Measurements from ENCODE around the gene LIPC. TPM values are rescaled to one million over a fixed set of nuclear protein-coding genes. Genes with fewer than 3 reads are reported as not detected.

Gene LIPC
- polyA plus RNA-seq, 1 of the 3 experiments (the other 2 are of a cell fraction), result not detected

GRCh38 chr15:58483376-58483775, 51.6 kb downstream of the LIPC start:
- POLR2A ChIA-PET, result no interaction called here
- no peak overlapping the region for H3K27ac ChIP-seq (ENCODE audit: low read depth in 2 of 2, low read length in 1 of 2)
- CTCF ChIA-PET, result interaction anchor here (0.5 to 1.4 kb wide), 2 partner anchors 9 to 606 kb away, joined by 3 to 4 read pairs; no protein-coding TSS in a partner anchor
- no peak overlapping the region for H2AFZ ChIP-seq (ENCODE audit: low read depth)
- TF ChIP-seq FOXM1 (IDR thresholded peaks at IDR 0.05; ENCODE audit: low read depth), result no peak
- 45% methylated on average over 3 of the region's 3 CpGs for WGBS (ENCODE audit: low lambda C conversion rate)
- no peaks in the 10 kb centered on the region for H3K79me2 ChIP-seq (ENCODE audit: insufficient read depth)
- DNase-seq, result no peak
- no peaks in the 10 kb centered on the region for H3K9me3 ChIP-seq
- no peaks in the 10 kb centered on the region for H3K4me1 ChIP-seq (ENCODE audit: control insufficient read depth in 1 of 2, insufficient read depth in 2 of 2, low read depth in 1 of 2, low read length in 1 of 2)
- H4K20me1 ChIP-seq (ENCODE audit: insufficient read depth), result no peaks in the 10 kb centered on the region
- no peak overlapping the region for H3K9ac ChIP-seq
- H3F3A ChIP-seq (replicated peaks; ENCODE audit: insufficient read depth), result no peaks in the 10 kb centered on the region
- H3K9me2 ChIP-seq, result no peaks in the 10 kb centered on the region
- no peak overlapping the region for H3K4me3 ChIP-seq (ENCODE audit: low read depth in 2 of 2, low read length in 1 of 2)
- H3K4me2 ChIP-seq, result no peak overlapping the region
- no peaks in the 10 kb centered on the region for H3K27me3 ChIP-seq (ENCODE audit: insufficient read depth)
- no peaks in the 10 kb centered on the region for H3K36me3 ChIP-seq (replicated peaks in 1 of 2; ENCODE audit: control insufficient read depth in 1 of 2, insufficient read depth in 2 of 2, low read length in 1 of 2)

DNA sequence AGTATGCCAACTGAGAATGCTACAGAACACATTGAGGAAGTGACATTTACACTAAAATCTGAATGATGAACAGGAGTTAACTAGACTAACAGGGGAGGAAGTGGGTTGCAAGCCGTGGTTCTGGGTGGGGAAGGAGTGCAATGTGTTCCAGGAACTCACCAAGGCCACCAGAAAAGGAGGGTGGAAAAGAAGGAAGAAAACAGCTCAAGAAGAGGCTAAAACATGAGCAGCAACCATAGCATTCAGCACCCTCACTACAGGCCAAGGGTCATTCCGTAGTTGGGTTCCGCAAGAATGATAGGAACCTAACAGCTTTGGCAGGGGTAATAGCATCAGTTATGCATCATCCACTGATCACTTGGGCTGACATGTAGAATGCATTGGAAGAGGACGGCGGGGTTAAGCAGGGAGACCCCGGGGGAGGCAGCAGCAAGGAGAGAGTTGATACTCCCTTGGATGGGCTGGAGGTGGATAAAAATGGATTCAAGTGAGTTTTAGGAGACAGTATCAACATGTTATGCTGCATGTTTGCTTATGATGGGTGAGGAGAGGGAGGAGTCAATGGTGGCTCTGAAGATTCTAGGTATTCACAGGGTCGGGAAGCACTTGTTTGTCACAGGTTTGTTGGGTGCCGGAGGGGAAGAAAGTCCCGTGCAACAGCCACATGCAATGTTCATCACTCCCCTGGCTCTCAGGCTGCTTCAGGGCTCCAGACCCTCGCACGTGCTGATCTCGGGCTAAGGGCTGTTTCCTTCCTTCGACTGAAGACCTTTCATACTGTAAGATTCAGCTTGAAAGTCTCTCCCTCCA, 53.2 kb downstream of the LIPC start:
- no peak overlapping the region for H3K27ac ChIP-seq (ENCODE audit: low read depth in 2 of 2, low read length in 1 of 2)
- H2AFZ ChIP-seq (ENCODE audit: low read depth), result no peak overlapping the region
- POLR2A ChIA-PET, result no interaction called here
- no peaks in the 10 kb centered on the region for H3K9me3 ChIP-seq
- no peak for DNase-seq
- no peaks in the 10 kb centered on the region for H3K36me3 ChIP-seq (replicated peaks in 1 of 2; ENCODE audit: control insufficient read depth in 1 of 2, insufficient read depth in 2 of 2, low read length in 1 of 2)
- WGBS (ENCODE audit: low lambda C conversion rate), result 78% methylated on average over 13 of the region's 13 CpGs
- TF ChIP-seq, protein P1, sequence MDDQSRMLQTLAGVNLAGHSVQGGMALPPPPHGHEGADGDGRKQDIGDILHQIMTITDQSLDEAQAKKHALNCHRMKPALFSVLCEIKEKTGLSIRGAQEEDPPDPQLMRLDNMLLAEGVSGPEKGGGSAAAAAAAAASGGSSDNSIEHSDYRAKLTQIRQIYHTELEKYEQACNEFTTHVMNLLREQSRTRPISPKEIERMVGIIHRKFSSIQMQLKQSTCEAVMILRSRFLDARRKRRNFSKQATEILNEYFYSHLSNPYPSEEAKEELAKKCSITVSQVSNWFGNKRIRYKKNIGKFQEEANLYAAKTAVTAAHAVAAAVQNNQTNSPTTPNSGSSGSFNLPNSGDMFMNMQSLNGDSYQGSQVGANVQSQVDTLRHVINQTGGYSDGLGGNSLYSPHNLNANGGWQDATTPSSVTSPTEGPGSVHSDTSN (IDR thresholded peaks at IDR 0.05), result no peak
- TF ChIP-seq NRF1 (IDR thresholded peaks at IDR 0.05; ENCODE audit: low read depth, low read length), result no peak
- no peak for TF ChIP-seq CHD2 (IDR thresholded peaks at IDR 0.05; ENCODE audit: low read length, partially characterized antibody)
- TF ChIP-seq GATA2 (CRISPR knock-in tag; IDR thresholded peaks at IDR 0.05), result no peak
- no peak for TF ChIP-seq RFX5 (IDR thresholded peaks at IDR 0.05; ENCODE audit: low read length)
- TF ChIP-seq, protein P2, sequence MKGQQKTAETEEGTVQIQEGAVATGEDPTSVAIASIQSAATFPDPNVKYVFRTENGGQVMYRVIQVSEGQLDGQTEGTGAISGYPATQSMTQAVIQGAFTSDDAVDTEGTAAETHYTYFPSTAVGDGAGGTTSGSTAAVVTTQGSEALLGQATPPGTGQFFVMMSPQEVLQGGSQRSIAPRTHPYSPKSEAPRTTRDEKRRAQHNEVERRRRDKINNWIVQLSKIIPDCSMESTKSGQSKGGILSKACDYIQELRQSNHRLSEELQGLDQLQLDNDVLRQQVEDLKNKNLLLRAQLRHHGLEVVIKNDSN (IDR thresholded peaks at IDR 0.05; ENCODE audit: borderline replicate concordance, low read depth), result no peak
- no peak for TF ChIP-seq FOSL2 (IDR thresholded peaks at IDR 0.05; ENCODE audit: borderline replicate concordance, low read depth)
- no peak for TF ChIP-seq TAF1 (IDR thresholded peaks at IDR 0.05; ENCODE audit: borderline replicate concordance, low read depth, low read length)
- TF ChIP-seq TEAD4 (IDR thresholded peaks at IDR 0.05; ENCODE audit: borderline replicate concordance, insufficient read depth), result no peak
- no peak for TF ChIP-seq POLR2AphosphoS5 (IDR thresholded peaks at IDR 0.05; ENCODE audit: low read depth, low read length)
- TF ChIP-seq REST (IDR thresholded peaks at IDR 0.05; ENCODE audit: low read depth, low read length), result no peak
- TF ChIP-seq SMC3 (IDR thresholded peaks at IDR 0.05; ENCODE audit: low read depth, low read length), result no peak
- no peak for TF ChIP-seq MEF2A (IDR thresholded peaks at IDR 0.05; ENCODE audit: borderline replicate concordance, low read depth)
- TF ChIP-seq EP300 (IDR thresholded peaks at IDR 0.05; ENCODE audit: borderline replicate concordance in 1 of 2, low read depth in 1 of 2, low read length in 1 of 2), result no peak
- no peak for TF ChIP-seq IRF3 (IDR thresholded peaks at IDR 0.05; ENCODE audit: low read depth, low read length)
- H3F3A ChIP-seq (replicated peaks; ENCODE audit: insufficient read depth), result no peaks in the 10 kb centered on the region
- H3K27me3 ChIP-seq (ENCODE audit: insufficient read depth), result no peaks in the 10 kb centered on the region
- CTCF ChIA-PET, result interaction anchor here (1.4 kb wide), 1 partner anchor 11 kb away, joined by 4 read pairs; no protein-coding TSS in a partner anchor
- no peaks in the 10 kb centered on the region for H3K4me1 ChIP-seq (ENCODE audit: control insufficient read depth in 1 of 2, insufficient read depth in 2 of 2, low read depth in 1 of 2, low read length in 1 of 2)
- H3K4me3 ChIP-seq (ENCODE audit: low read depth in 2 of 2, low read length in 1 of 2), result no peak overlapping the region
- H3K9ac ChIP-seq, result no peak overlapping the region
- H3K79me2 ChIP-seq (ENCODE audit: insufficient read depth), result no peaks in the 10 kb centered on the region
- no peaks in the 10 kb centered on the region for H3K9me2 ChIP-seq
- H4K20me1 ChIP-seq (ENCODE audit: insufficient read depth), result no peaks in the 10 kb centered on the region
- no peak overlapping the region for H3K4me2 ChIP-seq
